Stimulated activated CD8-positive, alpha-beta memory T cell treated with anti-CD3 and anti-CD28 coated beads, Interleukin-12 subunit alpha, Interleukin-12 subunit beta, amount 100 ng/mL, for 4 hours (primary cell): ENCODE results near the gene LRCH4.

ENCODE experiments used
- DNase-seq: peaks from one replicate; pipeline ENCODE4 v3.0.0-alpha.2; 2020; ENCODE audit warnings: low read depth

Gene LRCH4

DNA sequence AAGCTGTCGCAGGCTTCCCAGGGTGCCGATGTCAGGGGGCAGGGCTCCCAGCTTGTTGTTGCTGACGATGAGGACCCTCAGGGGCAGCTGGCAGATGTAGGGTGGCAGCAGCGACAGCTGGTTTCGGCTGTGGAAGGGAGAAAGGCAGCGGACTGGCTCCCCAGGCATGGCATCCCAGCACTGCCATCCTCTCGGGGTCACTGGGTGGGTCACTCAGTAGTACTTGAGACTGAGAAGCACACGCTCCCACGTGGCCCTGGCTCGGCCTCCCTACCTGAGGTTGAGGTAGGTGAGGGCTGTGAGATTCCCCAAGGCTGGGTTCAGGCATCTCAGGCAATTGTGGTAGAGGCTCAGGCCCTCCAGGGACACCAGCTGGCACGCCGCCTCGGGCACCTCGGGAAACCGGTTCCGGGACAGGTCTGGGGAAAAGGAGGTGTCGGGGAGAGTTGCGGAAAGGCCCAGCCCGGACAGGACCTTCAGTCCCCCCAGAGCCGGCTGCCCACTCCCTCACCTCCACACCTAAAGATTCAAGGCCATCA lies 3.8 kb downstream of the LRCH4 start:
- no peak for DNase-seq

DNA sequence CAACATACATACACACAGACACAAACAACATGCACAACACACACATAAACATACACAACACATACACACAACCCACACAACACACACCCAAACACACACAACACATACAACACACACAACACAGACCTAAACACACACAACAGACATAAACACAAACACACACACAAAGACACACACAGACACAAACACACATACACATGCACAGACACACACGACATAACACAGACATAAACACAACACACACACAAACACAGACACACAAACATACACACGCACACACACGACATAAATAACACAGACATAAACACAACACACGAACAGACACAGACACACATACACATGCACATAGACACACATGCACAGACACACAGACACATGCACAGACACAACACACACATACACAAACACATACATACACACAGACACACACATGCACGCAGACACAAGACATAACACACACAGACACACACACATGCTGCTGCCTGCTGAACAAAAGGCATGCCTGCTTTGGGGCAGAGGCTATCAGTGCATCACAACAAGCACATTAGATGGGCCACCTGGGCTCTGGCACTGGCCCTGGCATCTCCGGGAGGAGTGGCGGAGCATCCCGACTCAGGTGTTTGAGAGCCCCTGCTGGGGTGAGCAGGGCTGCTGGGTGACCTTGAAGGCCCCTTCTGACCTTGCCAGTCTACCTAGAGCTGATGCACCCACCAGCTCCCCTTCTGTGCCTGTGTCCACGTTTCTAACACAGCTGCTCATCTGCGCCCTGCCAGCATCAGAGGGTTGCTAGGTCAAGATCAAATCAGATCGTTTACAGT lies 5.3 kb downstream of the LRCH4 start:
- DNase-seq = no peak

DNA sequence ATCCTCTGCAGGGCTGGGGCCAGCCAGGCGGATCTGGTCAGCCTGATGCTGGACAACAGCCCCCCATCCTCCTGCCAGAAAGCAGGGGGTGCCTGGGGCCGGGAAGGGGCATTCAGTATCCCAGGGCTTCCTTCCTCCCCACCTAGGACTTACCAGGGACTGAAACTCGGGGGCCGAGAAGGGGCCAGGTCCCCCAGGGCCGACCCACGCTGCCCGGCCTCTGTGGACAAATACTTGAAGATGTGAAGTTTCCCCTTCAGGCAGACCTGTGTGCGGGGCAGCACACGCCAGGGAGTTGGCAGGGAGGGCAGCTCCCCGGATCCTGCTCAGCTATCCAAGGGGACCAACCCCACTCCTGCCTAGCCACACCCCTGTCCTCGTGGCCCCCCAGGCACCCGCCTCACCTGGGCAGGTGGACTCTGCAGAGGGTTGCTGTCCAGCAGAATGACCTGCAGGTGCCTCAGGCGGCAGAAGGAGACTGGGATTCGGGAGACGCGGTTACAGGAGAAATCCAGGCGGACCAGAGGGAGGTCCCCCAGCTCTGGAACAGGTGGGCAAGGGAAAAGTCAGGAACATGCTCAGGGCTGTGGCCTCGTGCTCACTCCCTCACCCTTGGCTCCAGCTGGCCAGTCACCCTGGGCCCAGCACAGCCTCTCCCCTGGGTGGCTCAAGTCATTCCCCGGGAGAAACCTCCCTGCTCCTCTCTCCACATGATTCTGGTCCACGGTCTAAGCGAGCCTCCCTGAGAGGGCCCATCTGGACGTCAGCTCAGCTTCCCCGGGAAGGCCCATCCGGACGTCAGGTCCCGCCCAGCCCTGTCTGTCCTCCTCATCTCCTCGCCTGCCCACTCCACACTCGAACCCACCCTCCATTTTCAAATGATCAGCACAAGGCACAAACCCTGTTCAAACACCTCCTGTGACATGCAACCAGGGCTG lies 7.4 kb downstream of the LRCH4 start:
- no peak for DNase-seq

DNA sequence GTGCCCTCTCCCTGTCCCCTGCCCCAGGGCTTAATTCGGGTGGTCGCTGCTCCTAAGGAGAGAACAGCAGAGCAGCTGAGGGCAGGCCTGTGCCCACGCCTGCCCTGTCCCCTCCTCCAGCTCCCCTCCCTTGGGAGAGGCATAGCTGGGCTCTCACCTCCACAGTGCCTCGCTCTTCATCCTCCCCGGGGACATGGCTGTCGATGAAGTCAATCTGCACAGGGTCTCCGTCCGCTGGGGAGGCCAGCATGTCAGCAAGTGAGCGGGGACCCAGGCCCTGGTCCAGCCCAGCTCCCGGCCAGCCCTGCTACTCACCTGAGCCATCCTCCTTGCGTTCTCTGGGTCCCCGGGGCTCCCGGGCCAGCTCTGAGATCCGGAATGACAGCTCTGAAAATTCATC lies 8.4 kb downstream of the LRCH4 start:
- no peak for DNase-seq

DNA sequence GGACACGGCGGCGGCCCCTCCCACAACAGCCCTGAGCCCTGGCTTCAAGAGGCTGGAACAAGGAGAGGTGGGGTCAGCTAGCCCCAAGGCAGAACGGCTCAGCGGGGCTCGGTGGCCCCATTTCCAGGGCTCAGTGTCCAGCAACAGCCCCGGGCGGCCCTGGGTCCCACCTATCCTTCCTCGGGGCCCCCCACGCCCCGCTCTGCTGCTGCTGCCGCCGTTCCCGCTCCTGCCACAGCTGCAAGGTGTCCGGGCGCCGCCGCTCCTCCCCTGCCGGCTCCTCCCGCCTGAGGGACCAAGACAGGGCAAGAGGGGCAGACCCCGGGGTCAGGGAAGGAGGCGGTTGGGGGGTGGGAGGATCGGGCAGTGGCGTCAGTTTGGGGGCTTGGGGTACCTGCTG lies 8.8 kb downstream of the LRCH4 start:
- DNase-seq = no peak

DNA sequence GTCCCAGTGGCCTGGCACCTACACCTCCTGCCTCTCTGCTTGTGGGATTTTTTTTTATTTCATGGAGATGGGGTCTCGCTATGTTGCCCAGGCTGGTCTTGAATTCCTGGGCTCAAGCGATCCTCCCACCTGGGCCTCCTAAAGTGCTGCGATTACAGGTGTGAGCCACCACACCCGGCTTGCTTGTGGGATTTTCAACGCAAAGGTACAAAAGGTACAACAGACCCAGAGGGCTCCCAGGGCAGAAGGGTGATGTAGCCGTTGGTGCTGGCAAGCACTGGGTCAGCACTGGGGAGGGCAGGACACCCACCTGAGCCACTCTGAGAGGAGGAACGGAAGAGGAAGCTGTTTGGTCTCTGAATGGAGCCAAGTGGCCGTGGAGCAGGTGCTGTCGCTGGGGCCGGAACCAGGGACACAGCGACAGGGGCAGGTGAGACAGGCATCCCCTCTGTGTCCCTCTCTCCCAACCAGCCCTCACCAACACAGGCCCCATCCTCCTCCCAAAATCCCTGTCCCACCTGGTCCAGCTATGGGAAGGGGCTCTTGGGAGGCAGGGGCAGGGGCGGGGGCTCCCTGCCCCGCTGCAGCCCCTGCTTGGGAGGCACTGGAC lies 9.4 kb downstream of the LRCH4 start:
- no peak for DNase-seq

DNA sequence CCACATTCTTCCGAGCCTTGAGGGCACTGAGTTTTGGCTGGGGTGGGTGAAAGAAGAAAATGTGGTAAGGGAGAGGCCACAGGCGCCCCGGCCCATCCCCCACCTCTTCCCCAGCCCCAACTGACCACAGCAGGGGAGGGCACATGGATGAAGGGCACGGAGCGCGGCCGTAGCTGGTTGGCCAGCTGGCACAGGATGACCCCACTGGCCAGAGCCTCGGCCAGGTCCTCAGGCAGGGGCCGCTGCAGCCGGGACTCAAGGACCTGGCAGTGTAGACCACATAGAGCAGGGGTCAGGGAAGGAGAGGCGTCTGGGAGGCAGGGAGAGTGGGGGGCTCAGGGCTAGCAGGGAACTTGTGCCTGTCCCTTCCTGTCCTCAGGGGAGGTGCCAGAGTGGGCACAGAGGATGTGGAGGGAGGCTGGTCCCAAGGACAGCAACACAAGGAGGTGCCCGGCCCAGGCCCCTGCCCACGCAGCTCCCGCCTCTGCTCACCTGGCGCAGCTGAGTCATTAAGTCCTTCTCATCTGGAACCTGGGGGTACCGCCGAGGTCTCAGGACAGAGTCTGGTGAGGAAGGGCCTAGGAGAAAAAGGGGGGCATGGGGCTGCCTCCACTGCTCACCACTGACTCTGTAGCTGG lies 10.1 kb downstream of the LRCH4 start:
- DNase-seq = no peak

DNA sequence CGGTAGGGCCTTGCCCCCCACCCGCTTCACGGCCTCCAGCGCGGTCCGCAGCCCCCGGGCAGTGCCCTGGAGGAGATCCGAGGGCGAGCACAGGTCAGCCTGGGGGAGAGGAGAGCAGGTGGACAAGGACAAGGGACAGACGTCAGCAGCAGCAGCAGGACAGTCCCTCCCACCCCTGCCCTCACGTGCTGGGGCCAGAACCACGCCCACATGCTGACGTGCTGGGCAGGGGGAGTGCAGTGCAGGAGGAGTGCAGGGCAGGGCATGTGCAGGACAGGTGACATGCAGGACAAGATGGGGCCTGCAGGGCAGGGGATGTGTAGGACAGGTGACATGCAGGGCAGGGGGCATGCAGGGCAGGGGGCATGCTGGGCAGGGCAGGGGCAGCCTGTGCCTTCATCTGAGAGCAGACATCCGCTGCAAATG lies 10.7 kb downstream of the LRCH4 start:
- DNase-seq = no peak

DNA sequence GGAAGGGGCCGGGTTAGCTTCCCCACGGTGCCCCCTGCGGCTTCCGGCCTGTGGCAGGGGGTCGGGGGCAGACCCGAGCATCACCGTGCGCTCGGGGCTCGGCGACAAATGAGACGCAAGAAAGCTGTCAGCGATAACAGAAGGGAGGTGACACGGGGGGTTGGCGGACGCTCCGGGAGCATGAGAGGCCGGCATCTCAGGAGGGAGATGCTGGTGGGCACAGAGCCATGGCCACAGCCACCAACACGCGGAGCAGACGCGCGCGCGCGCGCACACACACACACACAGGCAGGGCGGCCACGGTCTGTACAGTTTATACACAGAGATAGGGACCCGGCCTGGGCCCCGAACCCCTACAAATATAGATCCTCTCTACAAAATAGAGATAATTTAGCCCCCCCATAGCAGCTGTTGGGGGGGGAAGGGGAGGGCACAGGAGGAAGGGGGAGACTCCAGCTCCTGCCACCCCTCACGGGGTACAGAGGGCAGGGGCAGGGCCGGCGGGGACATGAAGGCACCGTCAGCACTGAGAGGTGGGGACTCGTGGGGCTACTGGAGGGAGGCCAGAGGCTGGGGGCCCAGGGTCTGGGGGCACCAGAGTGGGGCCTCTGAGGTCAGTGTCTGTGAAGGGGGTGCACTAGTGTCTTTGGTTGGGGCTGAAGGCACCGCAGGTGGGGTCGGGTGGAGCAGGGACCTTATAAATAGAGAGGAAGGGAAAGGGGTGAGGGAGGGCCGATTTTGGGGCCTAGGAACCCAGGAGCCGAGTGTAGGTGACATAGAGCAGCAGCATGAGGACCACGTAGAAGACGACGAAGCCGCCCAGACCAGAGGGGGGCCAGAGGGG lies 11.3 kb downstream of the LRCH4 start:
- DNase-seq = no peak

DNA sequence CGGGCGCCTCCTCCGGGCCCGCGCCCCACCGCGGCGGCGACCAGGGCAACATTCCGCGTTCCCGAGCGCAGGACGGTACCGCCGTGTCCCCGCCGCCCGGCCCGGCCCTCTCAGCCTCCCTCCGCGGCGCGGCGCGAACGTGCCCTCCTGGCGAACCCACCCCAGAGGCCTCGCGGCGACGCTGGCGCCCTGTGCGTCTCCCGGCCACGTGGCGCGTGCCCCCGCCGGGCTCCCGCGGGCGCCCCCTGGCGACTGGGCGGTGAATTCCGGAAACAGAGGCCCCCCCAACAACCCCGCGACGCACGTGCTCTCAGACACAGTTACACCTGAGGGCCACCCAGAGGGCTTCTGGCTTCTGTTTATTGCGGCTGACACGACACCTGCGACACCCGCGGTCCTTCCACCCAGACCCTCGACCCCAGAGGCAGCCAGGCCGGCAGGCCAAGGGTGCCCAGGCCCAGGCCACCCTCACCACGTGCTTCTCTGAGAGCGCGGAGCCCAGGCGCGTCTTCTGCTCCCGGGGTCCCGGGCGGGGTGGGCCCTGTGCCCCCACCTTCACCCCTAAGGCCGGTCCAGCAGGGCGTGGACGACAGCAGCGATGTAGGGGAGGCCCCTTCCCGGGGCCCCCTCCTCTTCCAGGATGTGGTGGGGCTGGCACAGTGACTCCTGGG lies 12.1 kb downstream of the LRCH4 start, which contains the start of gene SAP25:
Gene SAP25 (minus strand): TSS at position 210 of the 671 bp plus-strand sequence. CDS start 158 bp downstream, at position 52.
- DNase-seq = no peak

DNA sequence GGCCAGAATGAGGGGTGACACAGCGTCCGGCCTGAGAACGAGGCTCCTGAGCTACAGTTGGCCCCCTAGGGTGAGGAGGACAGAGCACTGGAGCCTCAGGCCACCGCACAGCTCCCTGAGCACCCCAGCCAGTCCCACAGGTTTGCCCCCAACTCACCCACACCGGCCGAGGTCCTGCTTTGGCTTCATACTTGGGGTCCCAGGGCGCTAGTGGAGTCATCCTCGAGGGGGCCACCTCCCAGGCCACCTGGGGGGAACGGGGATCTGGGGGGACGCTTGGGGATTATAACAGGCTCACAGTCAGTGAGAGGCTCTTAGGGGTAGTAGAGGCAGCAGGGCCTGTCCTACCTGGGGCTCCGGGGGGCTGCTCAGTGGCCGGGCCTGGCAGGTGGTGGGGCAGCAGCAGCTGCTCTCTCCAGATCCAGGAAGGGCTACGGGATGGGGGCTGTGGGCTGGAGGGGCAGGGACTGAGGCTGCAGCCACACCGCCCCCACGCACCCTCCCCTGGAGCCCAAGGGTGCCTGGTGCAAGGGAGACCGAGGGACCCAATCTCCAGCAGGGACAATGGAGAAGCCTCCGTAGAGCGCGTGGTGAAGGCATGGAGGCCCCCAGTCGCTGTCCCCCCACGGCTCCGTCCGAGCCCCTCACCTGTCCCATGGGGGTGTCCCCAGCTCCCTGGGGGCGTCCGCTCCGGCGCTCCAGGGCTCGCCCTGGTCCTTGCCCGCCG lies 12.8 kb downstream of the LRCH4 start:
- no peak for DNase-seq

DNA sequence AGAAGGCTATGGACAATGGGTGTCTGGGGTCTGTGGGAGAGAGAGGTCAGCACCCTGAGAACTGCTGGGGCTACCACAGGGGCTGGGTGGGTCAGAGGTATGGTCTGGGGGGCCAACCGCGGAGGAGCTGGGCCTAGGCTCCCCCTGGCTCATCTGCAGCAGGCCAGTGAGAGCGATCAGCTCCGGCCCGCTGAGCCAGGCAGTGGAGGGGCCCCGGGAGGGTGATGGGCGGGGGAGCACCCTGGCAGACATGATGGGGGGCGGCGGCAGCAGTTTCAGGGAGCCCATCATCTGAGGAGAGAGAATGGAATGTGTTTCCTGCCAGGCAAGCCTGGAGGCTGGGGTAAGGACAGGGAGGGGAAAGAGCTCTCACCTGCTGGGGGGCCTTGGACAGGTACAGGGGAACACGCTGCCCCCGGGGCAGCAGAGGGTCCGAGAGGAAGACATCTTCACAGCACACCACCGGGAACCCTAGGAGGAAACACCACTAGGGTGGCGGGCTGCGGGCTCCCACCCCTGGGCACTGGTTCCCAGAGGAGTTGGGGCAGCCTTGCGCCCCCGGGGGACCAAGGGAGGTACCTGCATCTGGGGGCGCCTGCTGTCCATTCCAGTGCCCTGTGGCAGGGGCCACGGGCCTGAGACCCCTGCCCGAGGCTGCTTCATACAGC lies 13.5 kb downstream of the LRCH4 start:
- DNase-seq = no peak

DNA sequence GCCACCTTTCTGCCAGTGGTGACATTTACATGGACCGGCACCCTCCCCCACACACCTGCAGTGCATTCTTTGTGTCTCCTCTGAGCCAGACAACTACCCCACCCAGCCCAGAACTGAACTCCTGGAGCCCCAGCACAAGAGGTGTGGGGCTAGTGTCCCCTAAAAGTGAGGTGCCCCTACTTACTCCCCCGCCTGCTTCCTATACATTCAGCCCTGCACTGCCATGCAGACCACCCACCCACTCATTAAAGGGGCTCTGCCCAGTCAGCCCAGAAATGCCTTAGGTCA lies 14.2 kb downstream of the LRCH4 start:
- no peak for DNase-seq

DNA sequence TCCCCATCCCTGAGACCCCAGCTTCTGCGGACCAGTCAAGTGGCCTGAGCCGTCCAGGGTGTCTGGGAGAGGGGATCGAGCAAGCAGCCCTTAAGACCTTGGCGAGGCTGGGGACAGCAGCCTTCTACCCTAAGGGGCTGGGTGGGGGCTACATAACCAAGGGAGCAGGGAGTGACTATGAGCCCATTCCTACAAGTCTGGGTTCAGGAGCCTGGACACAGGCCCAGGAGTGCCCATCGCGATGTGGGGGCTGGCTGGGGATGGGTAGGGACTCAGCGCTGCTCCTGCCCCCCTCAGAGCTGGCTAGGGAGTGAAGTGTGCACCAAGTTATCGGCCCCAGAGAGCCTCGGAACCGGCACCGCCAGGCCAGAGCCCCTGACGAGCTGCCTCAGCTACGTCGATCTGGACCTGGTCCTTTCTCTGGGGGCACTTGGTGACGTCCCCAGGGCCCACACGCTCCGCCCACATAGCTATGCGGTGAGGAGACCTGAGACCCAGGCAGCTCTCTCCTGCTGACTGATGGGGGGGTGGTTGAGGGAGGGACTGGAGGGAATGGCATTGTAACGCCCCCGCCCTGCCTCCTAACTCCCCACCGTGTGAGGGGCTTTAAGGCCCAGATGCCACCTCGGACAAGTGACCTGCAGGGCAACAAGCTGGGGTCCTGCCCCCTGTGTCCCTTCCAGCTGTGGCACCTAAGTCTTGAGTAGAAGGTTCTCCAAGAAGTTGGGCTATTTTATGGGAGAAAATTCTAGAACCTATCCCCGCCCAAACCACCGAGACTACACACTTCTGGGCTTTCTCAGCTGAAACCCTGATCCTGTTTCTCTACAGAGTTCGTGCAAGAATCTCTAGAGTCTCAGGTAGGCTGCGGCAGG lies 14.7 kb downstream of the LRCH4 start:
- no peak for DNase-seq

DNA sequence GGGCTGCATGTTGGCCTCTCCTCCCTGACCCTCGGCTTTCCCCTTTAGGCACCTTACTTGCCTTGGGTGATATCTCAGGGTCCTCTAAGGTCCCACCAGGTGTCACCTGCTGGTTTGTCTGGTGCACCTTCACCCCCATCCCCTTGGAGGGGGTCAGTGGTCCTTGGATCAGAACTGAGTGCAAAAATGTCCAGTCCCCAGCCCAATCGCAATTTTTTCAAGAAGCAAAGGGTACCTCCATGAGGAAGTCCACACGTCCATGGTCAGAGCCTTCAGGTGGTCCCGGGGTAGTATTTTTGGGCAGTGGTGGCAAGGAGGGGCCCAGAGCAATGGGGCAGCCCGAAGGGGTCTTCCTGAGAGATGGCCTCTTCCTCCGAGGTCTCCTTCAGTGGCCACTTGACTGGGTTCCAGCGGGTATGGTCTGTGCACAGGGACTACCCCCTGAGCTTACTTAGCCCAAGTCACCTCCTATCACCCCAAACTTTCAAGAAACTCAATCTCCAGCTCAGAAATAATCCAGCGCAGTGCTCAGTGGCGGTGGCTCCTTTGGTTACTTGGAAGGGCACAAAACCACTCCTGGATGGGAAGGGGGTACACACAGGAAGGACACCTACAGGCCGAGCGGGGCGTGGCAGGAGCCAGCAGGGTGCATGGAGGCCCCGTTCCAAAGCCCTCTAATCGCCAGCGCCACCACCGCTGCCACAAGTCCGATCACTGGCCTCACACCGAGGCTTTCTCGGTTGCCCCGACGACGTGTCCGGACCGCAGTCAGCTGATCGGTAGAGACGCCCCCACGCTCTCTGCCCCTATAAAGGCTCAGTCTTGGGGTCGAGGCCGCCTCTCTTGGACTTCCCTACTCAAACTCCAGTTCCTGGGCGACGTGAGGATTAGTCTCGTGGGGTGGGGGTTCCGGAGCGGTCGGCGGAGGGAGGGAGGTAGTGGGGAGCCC lies 16.8 kb downstream of the LRCH4 start:
- DNase-seq = no peak

DNA sequence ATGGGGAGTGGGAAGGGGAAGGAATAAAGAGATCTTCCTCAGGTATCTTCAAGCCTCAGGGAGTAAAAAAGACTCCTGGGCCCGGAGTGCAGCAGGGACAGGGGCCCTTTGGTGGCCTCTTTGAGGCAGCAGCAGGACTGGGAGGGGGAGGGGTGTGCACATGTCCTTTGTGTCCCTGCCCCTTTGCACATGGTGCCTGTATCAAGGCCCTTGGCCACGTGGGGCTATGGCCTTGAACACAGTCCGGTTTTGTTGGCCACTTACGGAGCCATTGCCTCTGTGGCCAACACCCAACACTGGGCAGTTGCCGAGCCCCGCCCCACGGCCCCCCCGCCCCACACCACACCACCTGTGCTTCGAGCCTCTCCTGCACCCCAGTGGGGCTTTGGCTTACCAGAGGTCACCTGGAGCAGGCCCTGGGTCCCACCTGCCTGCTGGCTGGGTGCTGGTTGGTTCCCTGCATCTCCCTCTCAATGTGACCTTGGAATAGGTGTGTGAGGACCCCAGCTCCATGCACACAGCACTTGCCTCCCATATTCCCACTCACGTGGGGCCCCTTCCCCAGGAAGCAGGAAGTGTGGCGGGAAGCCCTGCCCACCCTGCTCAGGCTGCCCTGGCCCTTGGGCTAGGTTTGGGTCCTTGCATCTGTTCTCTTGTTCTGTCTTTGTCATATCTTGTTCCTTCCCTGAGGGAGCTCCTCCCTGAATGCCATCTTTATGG lies 17.6 kb downstream of the LRCH4 start:
- no peak for DNase-seq
